Measurements from ENCODE around the gene TM7SF2.

GRCh38 chr11:65136515-65137096 is 24.9 kb downstream of the TM7SF2 start:
- no peak for TF ChIP-seq CTCF (IDR thresholded peaks at IDR 0.05; ENCODE audit: insufficient read depth, low read length, poor library complexity, severe bottlenecking)
- no peak for TF ChIP-seq EZH2phosphoT487 (conservative IDR thresholded peaks at IDR 0.05; ENCODE audit: low read length)

Measured in SU-DHL-6 (cell line).